HCT116 (cell line): Measurements from ENCODE around the gene SDK2. TPM values are rescaled to one million over a fixed set of nuclear protein-coding genes. Genes with fewer than 3 reads are reported as not detected.

Experiments
- ATAC-seq: fragments of 200-7000 bp; cut with Tn5 transposase; 2 replicates; pipeline ENCODE4 v1.9.1; 2020; ENCODE audit warnings: mild to moderate bottlenecking, moderate library complexity
- BruUV-seq: library from RNA; stranded (reverse); fragments of 400-500 nt; replicated peaks from 2 replicates; lab custom pipeline; 2021; lab: Mats Ljungman, UMichigan
- CTCF ChIA-PET: fragments of 300-600 bp; sonication (Branson Sonifier 250); formaldehyde crosslinking; loops from one replicate; lab custom pipeline; 2021; ENCODE audit warnings: antibody characterized with exemption; lab: Charles Lee
- POLR2A ChIA-PET: fragments of 300-600, 350-600 bp; sonication (Branson Sonifier 250); formaldehyde crosslinking; loops from one replicate; lab custom pipeline; 2021; ENCODE audit warnings: antibody characterized with exemption; lab: Charles Lee
- RAD21 ChIA-PET, 2 experiments: fragments of 300-600 bp; sonication (Branson Sonifier 250); formaldehyde crosslinking; loops; one replicate each; lab custom pipeline; 2023; ENCODE audit warnings: low total read pairs in 2 of 2; ENCODE audit not compliant: uncharacterized antibody in 2 of 2, unreplicated experiment in 2 of 2, low non-redundant PET in 1 of 2; lab: Charles Lee
- DNase-seq: peaks from one replicate; pipeline ENCODE4 v3.0.0-alpha.2; 2010; ENCODE audit warnings: low read depth, low spot score
- H2AFZ ChIP-seq: fragments of 200-600 bp; shearing (Covaris generic), sonication (generic); 2 replicates; pipeline ENCODE4 v1.6.1; 2017; ENCODE audit warnings: low read depth, mixed run types, mixed read lengths, antibody characterized with exemption, low read length; ENCODE audit not compliant: poor library complexity, severe bottlenecking
- H3K27ac ChIP-seq: 2 replicates; pipeline ENCODE4 v1.5.1; 2012; ENCODE audit warnings: low read depth, low read length
- H3K27me3 ChIP-seq: fragments of 200-600 bp; sonication (generic); 2 replicates; pipeline ENCODE4 v1.6.1; 2016; ENCODE audit warnings: mixed run types, low read length, mixed read lengths; ENCODE audit not compliant: insufficient read depth
- H3K36me3 ChIP-seq, 2 experiments: fragments of 200-500 bp in 1 of 2; fragments of 200-600 bp in 1 of 2; sonication (Bioruptor generic) in 1 of 2; sonication (generic) in 1 of 2; 2 replicates each; pipeline versions ENCODE4 v1.5.1 to v1.6.1; 2014 to 2016; ENCODE audit warnings: low read length in 2 of 2, inconsistent platforms in 1 of 2, mixed read lengths in 1 of 2, mixed run types in 1 of 2; ENCODE audit not compliant: insufficient read depth in 2 of 2, control insufficient read depth in 1 of 2
- H3K4me1 ChIP-seq, 2 experiments: fragments of 200-600 bp in 1 of 2; sonication (generic) in 1 of 2; 2 replicates each; pipeline versions ENCODE4 v1.5.1 to v1.6.1; 2012 to 2017; ENCODE audit warnings: low read length in 2 of 2, inconsistent platforms in 1 of 2, mild to moderate bottlenecking in 1 of 2, mixed read lengths in 1 of 2, mixed run types in 1 of 2, moderate library complexity in 1 of 2; ENCODE audit not compliant: insufficient read depth in 2 of 2, control insufficient read depth in 1 of 2
- H3K4me2 ChIP-seq: fragments of 200-600 bp; sonication (generic); 2 replicates; pipeline ENCODE4 v1.6.1; 2017; ENCODE audit warnings: mixed run types, low read length, mixed read lengths
- H3K4me3 ChIP-seq, 2 experiments: fragments of 200-600 bp in 1 of 2; sonication (generic) in 1 of 2; replicated peaks in 1 of 2; 2 replicates each; pipeline ENCODE4 v1.5.1; 2011 to 2016; ENCODE audit warnings: low read length in 2 of 2, control low read depth in 1 of 2, low read depth in 1 of 2, mild to moderate bottlenecking in 1 of 2, mixed read lengths in 1 of 2, mixed run types in 1 of 2
- H3K79me2 ChIP-seq: fragments of 200-600 bp; sonication (generic); 2 replicates; pipeline ENCODE4 v1.6.1; 2017; ENCODE audit warnings: mild to moderate bottlenecking, mixed run types, low read length, moderate library complexity, mixed read lengths; ENCODE audit not compliant: insufficient read depth
- H3K9ac ChIP-seq: fragments of 200-600 bp; sonication (generic); 2 replicates; pipeline ENCODE4 v1.6.1; 2016; ENCODE audit warnings: low read length, mixed read lengths
- H3K9me2 ChIP-seq: fragments of 200-600 bp; sonication (generic), shearing (Covaris generic); 2 replicates; pipeline ENCODE4 v1.6.1; 2017; ENCODE audit warnings: mixed run types, mild to moderate bottlenecking, moderate library complexity; ENCODE audit not compliant: insufficient read depth
- H3K9me3 ChIP-seq, 2 experiments: fragments of 200-500 bp in 1 of 2; fragments of 200-600 bp in 1 of 2; sonication (Bioruptor generic) in 1 of 2; sonication (generic) in 1 of 2; 2 replicates each; pipeline ENCODE4 v1.6.1; 2014 to 2017; ENCODE audit warnings: low read length in 2 of 2, mixed read lengths in 2 of 2, inconsistent platforms in 1 of 2, low read depth in 1 of 2, mild to moderate bottlenecking in 1 of 2, mixed run types in 1 of 2, moderate library complexity in 1 of 2; ENCODE audit not compliant: control insufficient read depth in 1 of 2, insufficient read depth in 1 of 2
- H4K20me1 ChIP-seq: fragments of 200-600 bp; sonication (generic), shearing (Covaris generic); 2 replicates; pipeline ENCODE4 v1.6.1; 2017; ENCODE audit warnings: mixed run types, mild to moderate bottlenecking, moderate library complexity; ENCODE audit not compliant: insufficient read depth
- ATF3 ChIP-seq: IDR thresholded peaks from 2 replicates; pipeline ENCODE4 v1.6.1; 2012
- CBX3 ChIP-seq: IDR thresholded peaks from 2 replicates; pipeline ENCODE4 v1.6.1; 2012; ENCODE audit warnings: low read depth
- ELF1 ChIP-seq: IDR thresholded peaks from 2 replicates; pipeline ENCODE4 v1.6.1; 2012; ENCODE audit warnings: low read depth, borderline replicate concordance
- EZH2 ChIP-seq: fragments of 200-600 bp; sonication (generic); IDR thresholded peaks from 2 replicates; pipeline ENCODE4 v1.6.1; 2017; ENCODE audit warnings: antibody characterized with exemption, mixed run types
- FOSL1 ChIP-seq: IDR thresholded peaks from 2 replicates; pipeline ENCODE4 v1.6.1; 2012; ENCODE audit warnings: low read depth
- JUND ChIP-seq: IDR thresholded peaks from 2 replicates; pipeline ENCODE4 v1.6.1; 2012
- POLR2A ChIP-seq: IDR thresholded peaks from 2 replicates; pipeline ENCODE4 v1.7.0; 2011; ENCODE audit warnings: borderline replicate concordance; ENCODE audit not compliant: insufficient read depth, insufficient read length; ENCODE audit errors: extremely low read depth
- POLR2AphosphoS5 ChIP-seq: IDR thresholded peaks from 2 replicates; pipeline ENCODE4 v1.6.1; 2011; ENCODE audit warnings: mild to moderate bottlenecking, low read depth, low read length, moderate library complexity
- RAD21 ChIP-seq: IDR thresholded peaks from 2 replicates; pipeline ENCODE4 v1.6.1; 2012; ENCODE audit warnings: low read depth, mild to moderate bottlenecking
- REST ChIP-seq: IDR thresholded peaks from 2 replicates; pipeline ENCODE4 v1.6.1; 2012; ENCODE audit warnings: low read depth
- SP1 ChIP-seq: IDR thresholded peaks from 2 replicates; pipeline ENCODE4 v1.6.1; 2012; ENCODE audit warnings: low read depth
- TCF7L2 ChIP-seq: IDR thresholded peaks from 2 replicates; pipeline ENCODE4 v1.7.0; 2011; ENCODE audit warnings: borderline replicate concordance, inconsistent platforms; ENCODE audit not compliant: insufficient read depth, insufficient read length; ENCODE audit errors: extremely low read depth
- ZBTB33 ChIP-seq: IDR thresholded peaks from 2 replicates; pipeline ENCODE4 v1.6.1; 2011; ENCODE audit warnings: mild to moderate bottlenecking, low read length, moderate library complexity; ENCODE audit not compliant: insufficient replicate concordance; ENCODE audit errors: extremely low read depth
- ZFX ChIP-seq: fragments of 450-650 bp; IDR thresholded peaks from 2 replicates; pipeline ENCODE4 v1.6.1; 2017
- ZNF274 ChIP-seq: fragments of 200-500 bp; sonication (Bioruptor generic); IDR thresholded peaks from 2 replicates; pipeline ENCODE4 v1.6.1; 2014; ENCODE audit warnings: mild to moderate bottlenecking, low read depth, low read length, inconsistent platforms
- intact Hi-C: fragments of 100-400 bp; cut with micrococcal nuclease; formaldehyde crosslinking; loops from 2 replicates; pipeline ENCODE4 v1.10.0; 2022
- total RNA-seq: library from RNA; stranded (reverse); gene quantifications from one replicate; pipeline ENCODE4 v1.2.1, GENCODE V29; 2021; ENCODE audit not compliant: unreplicated experiment
- TF ChIP-seq, protein P1 (sequence below), 3 experiments: fragments of 200-600 bp in 1 of 3; sonication (generic) in 1 of 3; IDR thresholded peaks in 2 of 3; conservative IDR thresholded peaks in 1 of 3; 2 replicates each; pipeline ENCODE4 v1.5.1; 2012 to 2017; ENCODE audit warnings: low read depth in 2 of 3, low read length in 2 of 3, antibody characterized with exemption in 1 of 3, borderline replicate concordance in 1 of 3, control low read depth in 1 of 3, mild to moderate bottlenecking in 1 of 3, mixed read lengths in 1 of 3, mixed run types in 1 of 3, moderate library complexity in 1 of 3; ENCODE audit not compliant: insufficient read depth in 1 of 3

SDK2 gene
- total RNA-seq, 1 experiment from 2014 or later, result 0.10 TPM

DNA sequence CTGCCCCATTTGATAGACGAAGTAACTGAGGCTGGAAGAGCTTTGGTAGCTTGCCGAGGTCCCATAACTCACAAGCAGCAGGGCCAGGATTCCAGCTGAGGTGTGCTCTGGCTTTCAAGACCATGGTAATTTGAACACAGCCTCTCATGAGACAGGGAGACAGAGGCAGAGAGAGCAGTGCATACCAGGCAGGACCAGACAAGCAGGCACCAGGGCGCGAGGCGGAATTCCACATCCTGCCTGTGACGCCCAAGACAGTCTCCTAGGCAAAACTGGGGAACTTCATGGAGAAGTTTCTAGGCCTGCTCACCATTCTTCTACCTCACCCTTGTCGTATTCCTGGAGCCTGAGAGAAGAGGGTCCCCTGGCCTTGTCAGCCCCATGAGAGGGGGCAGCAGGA lies 19.2 kb downstream of the SDK2 start (continued):
- TF ChIP-seq ELF1 (no peak), POLR2AphosphoS5 (no peak)

GRCh38 chr17:73624496-73624988 lies 19.7 kb downstream of the SDK2 start:
- Histone ChIP-seq H3K27ac (no peak overlapping the region), H4K20me1 (no peaks in the 10 kb centered on the region), H3K4me2 (no peak overlapping the region), H3K27me3 (peaks cover 4% of the 10 kb centered on the region; the same call in 1 of the 2 replicates)
- no TSS peak for BruUV-seq
- TF ChIP-seq POLR2AphosphoS5, result no peak
- no peak for TF ChIP-seq FOSL1
- no peak for TF ChIP-seq TCF7L2
- no peak for TF ChIP-seq ZBTB33
- no peak for TF ChIP-seq CBX3
- no peak for TF ChIP-seq JUND
- no peak for TF ChIP-seq ZNF274
- no peak for TF ChIP-seq ELF1
- TF ChIP-seq SP1, result no peak
- no peak for TF ChIP-seq REST
- TF ChIP-seq ATF3, result no peak
- no peak for TF ChIP-seq POLR2A
- TF ChIP-seq, protein P1, sequence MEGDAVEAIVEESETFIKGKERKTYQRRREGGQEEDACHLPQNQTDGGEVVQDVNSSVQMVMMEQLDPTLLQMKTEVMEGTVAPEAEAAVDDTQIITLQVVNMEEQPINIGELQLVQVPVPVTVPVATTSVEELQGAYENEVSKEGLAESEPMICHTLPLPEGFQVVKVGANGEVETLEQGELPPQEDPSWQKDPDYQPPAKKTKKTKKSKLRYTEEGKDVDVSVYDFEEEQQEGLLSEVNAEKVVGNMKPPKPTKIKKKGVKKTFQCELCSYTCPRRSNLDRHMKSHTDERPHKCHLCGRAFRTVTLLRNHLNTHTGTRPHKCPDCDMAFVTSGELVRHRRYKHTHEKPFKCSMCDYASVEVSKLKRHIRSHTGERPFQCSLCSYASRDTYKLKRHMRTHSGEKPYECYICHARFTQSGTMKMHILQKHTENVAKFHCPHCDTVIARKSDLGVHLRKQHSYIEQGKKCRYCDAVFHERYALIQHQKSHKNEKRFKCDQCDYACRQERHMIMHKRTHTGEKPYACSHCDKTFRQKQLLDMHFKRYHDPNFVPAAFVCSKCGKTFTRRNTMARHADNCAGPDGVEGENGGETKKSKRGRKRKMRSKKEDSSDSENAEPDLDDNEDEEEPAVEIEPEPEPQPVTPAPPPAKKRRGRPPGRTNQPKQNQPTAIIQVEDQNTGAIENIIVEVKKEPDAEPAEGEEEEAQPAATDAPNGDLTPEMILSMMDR (IDR thresholded peaks at IDR 0.05 in 2 of 3, conservative IDR thresholded peaks at IDR 0.05 in 1 of 3; ENCODE audit: borderline replicate concordance in 1 of 3, insufficient read depth in 1 of 3, low read depth in 2 of 3, low read length in 2 of 3), result no peak
- TF ChIP-seq ZFX, result no peak
- no peak for TF ChIP-seq RAD21
- TF ChIP-seq EZH2, result no peak
- TF ChIP-seq, all 23 proteins: peak for 0
- ChIA-PET RAD21 (no interaction called here), POLR2A (no interaction called here), CTCF (no interaction called here)
- no peaks in the 10 kb centered on the region for H3K4me1 ChIP-seq
- intact Hi-C loops, result no loop called here
- no peak for DNase-seq
- no peak for ATAC-seq
- H2AFZ ChIP-seq, result no peak overlapping the region
- H3K36me3 ChIP-seq, result no peaks in the 10 kb centered on the region
- H3K9ac ChIP-seq, result no peak overlapping the region
- H3K79me2 ChIP-seq, result no peaks in the 10 kb centered on the region
- H3K4me3 ChIP-seq, result no peak overlapping the region
- H3K9me3 ChIP-seq, result no peaks in the 10 kb centered on the region
- H3K9me2 ChIP-seq, result no peaks in the 10 kb centered on the region
